Stimulated activated CD4-positive, alpha-beta T cell treated with anti-CD3 and anti-CD28 coated beads, Interleukin-15, amount 100 ng/mL, for 1 hour (primary cell): ENCODE results near the gene WWOX.

Source experiments
- DNase-seq, 2 donors: peaks; one replicate each; pipeline ENCODE4 v3.0.0-alpha.2; 2020; ENCODE audit warnings: low read depth in 1 of 2, low spot score in 1 of 2

The WWOX gene

DNA sequence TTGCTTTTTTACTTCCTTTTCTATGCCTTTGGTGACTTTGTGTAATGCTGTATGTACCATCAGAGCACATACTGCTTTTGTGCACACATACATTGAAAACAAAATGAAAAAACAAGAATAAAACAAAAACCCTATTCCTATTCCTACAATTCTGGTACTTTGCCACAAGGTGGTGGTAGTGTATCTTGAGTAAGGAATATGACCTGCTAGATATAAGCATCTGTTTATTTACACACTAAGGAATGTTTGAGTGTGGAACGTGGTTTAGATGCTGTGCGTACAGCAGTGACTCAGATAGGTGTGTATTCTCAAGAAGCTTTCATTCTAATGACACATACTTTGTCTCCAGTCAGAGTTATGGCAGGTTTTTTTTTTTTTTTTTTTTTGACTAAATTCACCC is 606.2 kb downstream of the WWOX start:
- DNase-seq, result no peak

GRCh38 chr16:78706637-78707036 is 607.2 kb downstream of the WWOX start:
- DNase-seq, result no peak

DNA sequence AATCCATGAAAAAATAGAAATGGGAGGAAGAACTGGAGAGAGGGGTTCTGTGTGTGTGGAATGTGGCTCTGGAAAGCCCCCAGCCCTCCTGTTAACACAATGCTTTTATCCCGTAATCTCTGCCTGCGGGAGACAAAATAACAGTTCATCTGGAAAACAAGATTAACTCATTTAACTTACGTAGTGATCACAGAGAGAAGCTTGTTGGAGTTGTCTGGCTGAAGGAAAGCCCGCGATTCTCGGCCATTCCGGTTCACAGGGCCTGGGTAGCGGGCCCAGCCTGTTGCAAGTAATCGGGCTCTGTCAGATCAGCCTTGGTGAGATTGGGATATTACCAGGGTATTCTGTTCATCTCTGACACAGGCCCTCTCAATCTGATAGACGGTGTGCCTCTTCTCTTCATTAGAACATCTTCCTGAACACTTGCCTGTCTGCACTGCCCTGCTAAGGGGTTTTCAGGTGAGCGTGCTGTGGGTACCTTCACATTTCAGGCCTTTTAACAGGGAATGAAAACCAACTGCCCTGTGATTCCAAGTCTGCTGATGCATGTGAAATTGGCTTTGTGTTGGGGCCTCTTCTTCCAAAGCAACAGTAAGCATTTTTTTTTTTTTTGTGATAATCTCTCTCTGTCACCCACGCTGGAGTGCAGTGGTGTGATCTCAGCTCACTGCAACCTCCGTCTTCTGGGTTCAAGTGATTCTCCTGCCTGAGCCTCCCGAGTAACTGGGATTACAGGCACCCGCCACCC is 609.9 kb downstream of the WWOX start:
- no peak for DNase-seq

DNA sequence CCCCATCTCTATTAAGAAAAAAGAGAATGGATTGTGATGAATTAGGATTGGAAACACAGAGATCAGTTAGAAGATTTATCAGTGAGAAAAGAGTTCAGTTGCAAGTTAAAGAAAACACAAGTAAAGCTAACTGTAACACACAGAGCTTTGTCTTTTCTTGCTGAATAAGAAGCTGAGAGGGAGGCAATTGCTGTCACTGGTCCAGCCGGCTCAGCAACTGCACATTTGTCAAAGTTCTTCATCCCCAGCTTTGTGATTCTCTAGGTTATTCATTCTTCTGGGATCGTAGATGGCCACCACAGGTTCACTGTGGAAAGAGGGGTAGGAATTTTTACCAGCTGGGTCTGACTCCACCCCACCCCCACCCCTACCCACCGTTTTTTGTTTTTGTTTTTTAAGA is 615.7 kb downstream of the WWOX start:
- no peak for DNase-seq

GRCh38 chr16:78715673-78716072 is 616.2 kb downstream of the WWOX start:
- DNase-seq, result no peak

DNA sequence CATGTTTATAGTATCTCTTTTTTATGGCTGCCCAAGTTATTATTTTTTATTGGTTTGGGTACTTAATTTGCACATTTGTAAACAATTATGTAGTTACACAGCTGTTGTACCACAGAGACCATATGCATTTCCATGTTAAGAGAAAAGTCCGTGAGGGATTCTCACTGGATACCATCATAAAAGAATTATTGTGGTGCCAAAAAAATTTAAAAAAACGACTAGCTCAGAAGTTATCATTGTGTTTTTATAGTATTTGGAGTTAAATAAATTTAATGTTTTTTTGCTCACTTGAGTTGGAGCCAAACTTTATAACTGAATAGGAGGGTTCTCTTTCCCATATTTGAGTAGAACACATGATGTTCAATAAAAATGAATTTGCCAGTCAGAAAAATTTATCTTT is 618.7 kb downstream of the WWOX start:
- DNase-seq, result no peak

DNA sequence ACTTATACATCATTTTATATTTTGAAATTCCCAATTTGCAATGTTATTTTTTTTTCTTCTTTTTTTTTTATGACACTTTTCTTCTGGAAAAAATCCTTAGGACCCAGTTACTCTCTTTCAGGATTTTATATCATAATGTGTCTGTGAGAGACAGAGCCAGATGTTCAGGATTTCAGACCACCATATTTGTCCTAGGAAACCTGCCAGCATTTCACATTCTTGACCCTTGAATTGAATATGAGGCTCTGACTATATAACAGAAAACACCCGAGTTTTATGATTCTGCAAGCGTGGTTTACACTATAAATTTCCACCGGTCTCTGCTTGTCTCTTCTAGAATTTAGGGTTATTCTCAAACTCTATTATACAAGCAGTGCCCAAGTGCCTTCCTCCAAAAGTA is 621.0 kb downstream of the WWOX start:
- DNase-seq, result no peak

GRCh38 chr16:78727536-78727935 is 628.1 kb downstream of the WWOX start:
- DNase-seq, result no peak

DNA sequence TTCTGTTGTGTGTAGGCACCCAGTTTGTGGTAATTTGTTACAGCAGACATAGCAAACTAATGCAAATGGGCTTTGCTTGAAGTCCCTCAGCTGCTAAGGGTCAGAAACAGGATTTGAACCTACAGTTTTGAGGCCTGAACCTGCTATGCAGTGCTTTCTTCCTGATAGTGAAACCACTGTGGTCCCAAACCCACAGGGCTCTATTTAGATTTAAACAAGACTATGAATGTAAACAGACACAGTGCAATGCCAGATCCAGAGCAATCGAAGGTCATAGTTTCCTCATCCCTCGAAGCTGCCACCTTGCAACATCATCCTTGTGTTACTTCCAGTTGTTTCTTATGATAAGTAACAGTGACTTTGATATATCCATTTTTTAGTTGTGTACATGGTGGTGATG is 630.2 kb downstream of the WWOX start:
- DNase-seq, result no peak

DNA sequence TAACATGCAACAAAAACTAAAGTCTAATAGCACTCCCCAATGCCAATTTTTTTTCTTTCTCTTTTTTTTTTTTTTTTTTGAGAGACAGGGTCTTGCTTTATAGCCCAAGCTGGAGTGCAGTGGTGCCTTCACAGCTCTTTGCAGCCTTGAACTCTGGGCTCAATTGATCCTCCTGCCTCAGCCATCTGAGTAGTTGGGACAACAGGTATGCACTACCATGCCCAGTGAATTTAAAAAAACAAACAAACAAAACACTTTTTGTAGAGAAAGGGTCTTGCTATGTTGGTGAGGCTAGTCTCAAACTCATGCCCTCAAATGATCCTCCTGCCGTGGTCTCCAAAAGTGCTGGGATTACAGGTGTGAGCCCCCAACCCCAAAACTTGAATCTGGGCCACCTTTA is 632.3 kb downstream of the WWOX start:
- DNase-seq, result no peak

DNA sequence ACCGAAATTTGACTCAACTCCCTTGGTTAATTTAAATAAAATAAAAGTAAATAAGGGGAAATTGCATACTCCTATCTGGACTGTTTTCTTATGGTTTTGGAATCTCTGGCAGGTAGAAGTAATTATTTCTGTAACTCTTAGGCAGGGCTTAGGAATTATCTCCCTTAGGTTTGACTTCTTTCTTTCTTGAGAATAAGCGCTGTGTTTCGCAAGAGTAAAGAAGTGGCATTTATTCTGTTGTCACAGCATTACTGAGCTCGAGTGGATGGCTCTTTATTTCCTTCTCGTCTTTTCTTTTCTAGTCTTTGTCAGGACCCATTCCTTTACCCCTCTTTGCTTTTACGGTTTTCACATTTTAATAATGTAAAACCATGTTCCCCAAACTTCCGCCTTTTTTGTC is 633.2 kb downstream of the WWOX start:
- DNase-seq, result no peak

DNA sequence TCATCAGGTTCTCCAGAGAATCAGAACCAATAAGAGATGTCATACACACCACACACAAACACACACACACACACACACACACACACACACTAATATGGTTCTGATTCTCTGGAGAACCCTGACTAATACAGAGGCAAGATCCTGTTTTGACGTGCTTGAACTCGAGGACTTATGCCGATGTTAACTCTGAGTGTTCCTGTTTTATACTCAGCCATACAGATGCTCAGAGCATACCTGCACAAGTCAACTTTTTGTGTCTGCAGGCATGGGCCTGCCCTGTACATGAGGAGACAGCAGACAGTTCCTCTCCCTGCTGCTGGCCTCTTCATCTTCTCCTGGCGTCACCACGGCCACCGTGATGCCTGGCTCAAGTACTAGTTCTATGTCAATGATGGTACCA is 635.9 kb downstream of the WWOX start:
- DNase-seq, result no peak

DNA sequence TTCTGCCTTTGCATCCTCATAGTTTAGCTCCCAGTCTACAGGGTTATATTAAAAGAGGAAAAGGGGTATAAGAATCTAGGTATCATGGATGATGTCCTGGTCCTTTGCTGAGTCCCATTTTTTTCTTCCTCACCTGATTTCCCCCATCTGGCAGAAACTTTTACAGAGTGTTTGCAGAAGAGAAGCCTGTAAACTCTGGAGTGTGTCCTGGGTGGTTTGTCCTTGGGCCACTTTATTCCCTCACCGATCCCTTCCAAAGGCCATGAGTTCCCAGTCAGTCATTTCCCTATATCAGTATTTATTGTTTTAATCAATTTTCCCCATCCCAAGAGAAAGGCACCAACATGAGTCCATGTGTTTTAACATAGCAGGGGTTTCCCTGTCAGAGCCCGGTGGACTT is 638.2 kb downstream of the WWOX start:
- no peak for DNase-seq

DNA sequence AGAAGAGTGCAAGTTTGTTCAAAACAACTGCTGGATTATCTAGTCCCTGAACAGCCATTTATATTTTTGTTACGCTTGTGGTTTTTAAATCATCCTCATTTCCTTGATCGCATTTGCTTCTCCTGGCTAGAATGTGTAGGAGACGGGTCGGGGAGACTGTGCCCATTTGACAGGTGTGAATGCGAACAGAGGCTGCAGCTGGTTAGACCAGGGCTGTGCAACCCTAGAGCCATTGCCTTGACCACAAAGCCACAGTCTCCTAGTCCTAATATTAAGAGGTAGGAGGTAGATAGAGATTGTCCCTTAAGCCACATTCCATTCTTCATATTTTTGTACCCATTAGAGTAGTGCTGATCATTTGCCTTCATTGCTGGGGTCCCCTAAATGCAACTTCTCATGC is 639.1 kb downstream of the WWOX start:
- DNase-seq, result no peak

DNA sequence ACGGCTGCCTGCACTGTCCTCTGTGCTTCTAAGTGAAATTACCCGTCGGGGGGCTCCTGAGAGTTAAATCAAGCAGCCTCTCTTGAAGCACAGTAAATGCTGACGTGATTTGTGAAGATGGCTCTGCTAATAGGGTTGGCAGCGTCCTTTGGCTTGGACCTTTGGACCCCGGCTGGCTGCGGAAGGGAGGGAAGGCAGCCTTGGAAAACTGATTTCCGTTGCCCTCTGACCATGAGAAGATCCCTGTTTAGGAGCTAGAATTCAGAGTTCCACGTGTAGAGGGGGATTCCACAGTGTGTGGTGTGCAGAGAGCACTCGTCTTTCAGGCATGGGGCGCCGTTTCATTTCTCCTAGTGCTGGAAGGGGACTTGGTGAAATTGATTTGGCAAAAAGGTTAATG is 640.8 kb downstream of the WWOX start:
- no peak for DNase-seq

- DNase-seq, result peak; percentile 51 to 62
Observed at GRCh38 chr16:78742501-78743283, 643.2 kb downstream of the WWOX start.

DNA sequence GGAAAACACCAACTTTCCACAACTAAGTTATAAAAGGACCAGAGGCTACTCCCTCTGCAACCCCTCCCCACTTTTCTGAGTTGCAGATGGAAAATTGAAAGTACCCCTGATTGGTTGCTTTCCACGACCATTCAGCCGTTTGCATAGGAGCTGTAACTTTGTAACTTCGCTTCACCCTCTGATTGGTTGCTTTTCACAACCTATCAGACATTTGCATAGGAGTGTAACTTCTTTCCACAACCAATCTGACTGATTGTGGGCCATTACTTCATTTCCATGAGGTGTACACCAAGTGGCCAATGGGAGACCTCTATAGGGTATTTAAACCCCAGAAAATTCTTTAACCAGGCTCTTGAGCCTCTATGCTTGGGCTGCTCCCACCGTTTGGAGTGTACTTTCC is 644.1 kb downstream of the WWOX start:
- no peak for DNase-seq

DNA sequence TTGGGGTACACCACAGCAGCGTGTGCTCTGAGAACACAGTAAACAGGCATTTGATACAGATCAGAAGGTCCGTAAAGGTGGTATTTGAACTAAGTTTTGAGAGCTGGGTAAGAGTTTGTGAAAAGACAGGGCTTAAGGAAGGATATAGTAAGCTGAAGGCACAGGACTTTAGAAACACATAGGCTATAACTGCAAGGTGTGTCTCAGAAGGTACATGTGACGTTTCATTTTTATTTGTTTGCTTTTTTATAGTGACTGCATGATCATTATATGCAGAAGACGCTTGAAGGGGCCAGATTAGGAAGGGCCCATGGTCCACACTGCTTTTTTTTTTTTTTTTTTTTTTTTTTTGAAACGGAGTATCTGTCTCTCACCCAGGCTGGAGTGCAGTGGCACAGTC is 644.6 kb downstream of the WWOX start:
- DNase-seq, result no peak

GRCh38 chr16:78744796-78745107 is 645.3 kb downstream of the WWOX start:
- DNase-seq, result no peak

DNA sequence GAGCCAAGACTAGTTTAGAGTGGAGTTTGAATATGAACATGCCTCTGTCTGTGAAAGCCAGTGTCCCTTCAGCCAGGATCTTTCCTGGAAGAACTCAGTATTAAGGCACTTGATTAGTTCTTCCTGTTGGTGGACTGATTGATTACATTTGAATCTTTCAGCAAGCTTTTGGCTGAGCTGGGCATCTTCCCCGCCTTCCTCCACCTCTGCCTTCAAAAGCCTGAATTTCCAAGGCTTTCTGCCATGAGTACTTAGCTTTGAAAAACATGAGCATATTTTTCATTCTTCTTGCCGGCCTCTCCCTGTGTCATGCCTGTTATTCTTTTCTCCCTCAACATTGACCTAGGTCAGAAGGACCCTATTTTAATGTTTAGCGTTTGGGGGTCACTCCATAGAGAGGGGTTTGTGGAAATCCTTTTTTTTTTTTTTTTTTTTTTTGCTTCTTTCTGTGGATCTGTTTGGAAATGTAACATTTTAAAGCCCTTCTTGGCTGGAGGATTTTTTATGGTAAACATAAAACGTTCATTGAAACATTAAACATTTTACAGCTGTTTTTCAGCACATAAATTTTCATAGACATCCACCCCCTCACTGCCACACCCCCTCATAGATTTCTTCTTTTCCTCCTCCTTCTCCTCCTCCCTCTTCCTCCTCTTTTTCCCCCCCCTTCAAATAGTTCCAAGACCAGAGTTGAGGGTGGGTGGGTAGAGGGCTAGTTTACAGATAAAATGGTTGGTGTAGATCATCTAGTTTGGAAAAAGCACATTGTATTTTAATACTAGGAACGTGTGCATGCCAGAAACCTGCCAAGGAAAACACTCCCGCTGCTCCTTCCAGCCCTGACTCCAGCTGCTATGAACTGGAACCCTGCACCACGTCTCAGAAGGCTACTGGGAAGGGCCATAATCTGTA is 645.9 kb downstream of the WWOX start:
- no peak for DNase-seq

GRCh38 chr16:78746718-78747117 is 647.3 kb downstream of the WWOX start:
- DNase-seq, result no peak
